ENCODE results near the gene C19orf73. TPM values are rescaled to one million over a fixed set of nuclear protein-coding genes. Genes with fewer than 3 reads are reported as not detected.

The C19orf73 gene
- total and polyA plus RNA-seq, 9 of the 15 experiments (the other 6 are each of a cell fraction or from before 2014, with no cell fraction given) = 0.08 to 7.4 (median 1.4) TPM

DNA sequence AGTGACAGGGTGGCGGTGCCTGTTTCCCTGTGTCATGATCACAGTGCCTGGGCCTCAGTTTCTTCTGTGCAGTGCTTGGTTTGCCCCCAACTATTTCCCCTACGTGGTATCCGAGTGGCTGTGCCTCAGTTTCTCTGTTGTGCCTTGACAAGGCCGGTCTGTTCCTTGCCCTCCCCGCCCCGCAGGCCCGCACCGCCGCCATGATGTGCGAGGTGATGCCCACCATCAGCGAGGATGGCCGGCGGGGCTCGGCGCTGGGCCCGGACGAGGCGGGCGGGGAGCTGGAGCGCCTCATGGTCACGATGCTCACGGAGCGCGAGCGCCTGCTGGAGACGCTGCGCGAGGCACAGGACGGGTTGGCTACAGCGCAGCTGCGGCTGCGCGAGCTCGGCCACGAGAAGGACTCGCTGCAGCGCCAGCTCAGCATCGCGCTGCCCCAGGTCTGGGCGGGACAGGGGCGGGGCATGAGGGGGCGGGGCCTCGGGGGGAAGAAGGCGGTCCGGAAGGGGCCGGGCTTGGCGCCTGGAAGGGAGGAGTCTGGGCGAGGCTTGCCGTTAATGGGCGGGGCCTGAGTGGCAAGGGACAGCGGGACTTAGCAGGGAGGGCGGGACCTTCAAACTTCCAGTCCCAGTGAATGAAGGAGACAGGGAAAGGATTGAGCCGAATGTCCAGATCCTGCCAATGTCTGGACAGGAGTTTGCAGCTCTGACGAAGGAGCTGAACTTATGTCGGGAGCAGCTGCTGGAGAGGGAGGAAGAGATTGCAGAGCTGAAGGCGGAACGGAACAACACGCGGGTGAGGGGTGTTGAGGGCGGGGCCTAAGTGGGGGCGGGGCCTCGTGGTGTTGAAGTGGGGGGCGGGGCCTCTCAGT, 9.0 kb upstream of the C19orf73 start (continued):
- TF ChIP-seq, protein P1, sequence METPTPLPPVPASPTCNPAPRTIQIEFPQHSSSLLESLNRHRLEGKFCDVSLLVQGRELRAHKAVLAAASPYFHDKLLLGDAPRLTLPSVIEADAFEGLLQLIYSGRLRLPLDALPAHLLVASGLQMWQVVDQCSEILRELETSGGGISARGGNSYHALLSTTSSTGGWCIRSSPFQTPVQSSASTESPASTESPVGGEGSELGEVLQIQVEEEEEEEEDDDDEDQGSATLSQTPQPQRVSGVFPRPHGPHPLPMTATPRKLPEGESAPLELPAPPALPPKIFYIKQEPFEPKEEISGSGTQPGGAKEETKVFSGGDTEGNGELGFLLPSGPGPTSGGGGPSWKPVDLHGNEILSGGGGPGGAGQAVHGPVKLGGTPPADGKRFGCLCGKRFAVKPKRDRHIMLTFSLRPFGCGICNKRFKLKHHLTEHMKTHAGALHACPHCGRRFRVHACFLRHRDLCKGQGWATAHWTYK (CRISPR knock-in tag; IDR thresholded peaks at IDR 0.05) = peak; percentile 61
- TF ChIP-seq TBP (optimal IDR thresholded peaks at IDR 0.05; ENCODE audit: low read depth, low read length) (peak; percentile 46), SMAD4 (CRISPR knock-in tag; conservative IDR thresholded peaks at IDR 0.05) (peak; percentile 41), NFIC (IDR thresholded peaks at IDR 0.05) (0 out of 2 replicates have a peak, but pooled peaks have one; percentile 10), MTF1 (CRISPR knock-in tag; IDR thresholded peaks at IDR 0.05; ENCODE audit: borderline replicate concordance) (no peak), EWSR1 (IDR thresholded peaks at IDR 0.05; ENCODE audit: borderline replicate concordance, low read depth, partially characterized antibody) (no peak), YY1 (IDR thresholded peaks at IDR 0.05; ENCODE audit: borderline replicate concordance in 1 of 3, control insufficient read depth in 1 of 3, extremely low read depth in 1 of 3, insufficient read depth in 3 of 3, insufficient read length in 1 of 3, insufficient replicate concordance in 2 of 3, low read depth in 1 of 3, low read length in 2 of 3) (peak in 2 of 3 experiments; percentile 44 to 52), PHB (CRISPR knock-in tag; IDR thresholded peaks at IDR 0.05) (no peak), RBM25 (IDR thresholded peaks at IDR 0.05; ENCODE audit: low read depth, low read length, severe bottlenecking) (no peak), HDAC2 (IDR thresholded peaks at IDR 0.05) (peak; percentile 35; the same call in 1 of the 2 replicates), MYC (IDR thresholded peaks at IDR 0.05; ENCODE audit: low read depth, low read length) (peak; percentile 96), MYC (CRISPR knock-in tag; IDR thresholded peaks at IDR 0.05; ENCODE audit: borderline replicate concordance, low read depth) (0 out of 2 replicates have a peak, but pooled peaks have one; percentile 38), GATA2 (CRISPR knock-in tag; IDR thresholded peaks at IDR 0.05) (peak; percentile 30; the same call in 1 of the 2 replicates), CHD1 (IDR thresholded peaks at IDR 0.05; ENCODE audit: low read length) (no peak), CBX3 (IDR thresholded peaks at IDR 0.05; ENCODE audit: borderline replicate concordance in 1 of 2, low read length in 2 of 2) (peak in 1 of 2 experiments; percentile 96; a peak in 1 of 3 replicates)
- TF ChIP-seq, protein P2, sequence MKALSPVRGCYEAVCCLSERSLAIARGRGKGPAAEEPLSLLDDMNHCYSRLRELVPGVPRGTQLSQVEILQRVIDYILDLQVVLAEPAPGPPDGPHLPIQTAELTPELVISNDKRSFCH (CRISPR knock-in tag; IDR thresholded peaks at IDR 0.05) = no peak
- TF ChIP-seq, protein P2 (tag; IDR thresholded peaks at IDR 0.05) = peak; percentile 79
- TF ChIP-seq, protein P3, sequence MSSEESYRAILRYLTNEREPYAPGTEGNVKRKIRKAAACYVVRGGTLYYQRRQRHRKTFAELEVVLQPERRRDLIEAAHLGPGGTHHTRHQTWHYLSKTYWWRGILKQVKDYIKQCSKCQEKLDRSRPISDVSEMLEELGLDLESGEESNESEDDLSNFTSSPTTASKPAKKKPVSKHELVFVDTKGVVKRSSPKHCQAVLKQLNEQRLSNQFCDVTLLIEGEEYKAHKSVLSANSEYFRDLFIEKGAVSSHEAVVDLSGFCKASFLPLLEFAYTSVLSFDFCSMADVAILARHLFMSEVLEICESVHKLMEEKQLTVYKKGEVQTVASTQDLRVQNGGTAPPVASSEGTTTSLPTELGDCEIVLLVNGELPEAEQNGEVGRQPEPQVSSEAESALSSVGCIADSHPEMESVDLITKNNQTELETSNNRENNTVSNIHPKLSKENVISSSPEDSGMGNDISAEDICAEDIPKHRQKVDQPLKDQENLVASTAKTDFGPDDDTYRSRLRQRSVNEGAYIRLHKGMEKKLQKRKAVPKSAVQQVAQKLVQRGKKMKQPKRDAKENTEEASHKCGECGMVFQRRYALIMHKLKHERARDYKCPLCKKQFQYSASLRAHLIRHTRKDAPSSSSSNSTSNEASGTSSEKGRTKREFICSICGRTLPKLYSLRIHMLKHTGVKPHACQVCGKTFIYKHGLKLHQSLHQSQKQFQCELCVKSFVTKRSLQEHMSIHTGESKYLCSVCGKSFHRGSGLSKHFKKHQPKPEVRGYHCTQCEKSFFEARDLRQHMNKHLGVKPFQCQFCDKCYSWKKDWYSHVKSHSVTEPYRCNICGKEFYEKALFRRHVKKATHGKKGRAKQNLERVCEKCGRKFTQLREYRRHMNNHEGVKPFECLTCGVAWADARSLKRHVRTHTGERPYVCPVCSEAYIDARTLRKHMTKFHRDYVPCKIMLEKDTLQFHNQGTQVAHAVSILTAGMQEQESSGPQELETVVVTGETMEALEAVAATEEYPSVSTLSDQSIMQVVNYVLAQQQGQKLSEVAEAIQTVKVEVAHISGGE (CRISPR knock-in tag; IDR thresholded peaks at IDR 0.05) = no peak
- TF ChIP-seq, protein P4, sequence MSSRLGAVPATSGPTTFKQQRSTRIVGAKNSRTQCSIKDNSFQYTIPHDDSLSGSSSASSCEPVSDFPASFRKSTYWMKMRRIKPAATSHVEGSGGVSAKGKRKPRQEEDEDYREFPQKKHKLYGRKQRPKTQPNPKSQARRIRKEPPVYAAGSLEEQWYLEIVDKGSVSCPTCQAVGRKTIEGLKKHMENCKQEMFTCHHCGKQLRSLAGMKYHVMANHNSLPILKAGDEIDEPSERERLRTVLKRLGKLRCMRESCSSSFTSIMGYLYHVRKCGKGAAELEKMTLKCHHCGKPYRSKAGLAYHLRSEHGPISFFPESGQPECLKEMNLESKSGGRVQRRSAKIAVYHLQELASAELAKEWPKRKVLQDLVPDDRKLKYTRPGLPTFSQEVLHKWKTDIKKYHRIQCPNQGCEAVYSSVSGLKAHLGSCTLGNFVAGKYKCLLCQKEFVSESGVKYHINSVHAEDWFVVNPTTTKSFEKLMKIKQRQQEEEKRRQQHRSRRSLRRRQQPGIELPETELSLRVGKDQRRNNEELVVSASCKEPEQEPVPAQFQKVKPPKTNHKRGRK (tag; IDR thresholded peaks at IDR 0.05) = no peak

All from K562 (cell line).